Superior temporal gyrus (tissue), 1 donor: ENCODE data around the gene FREY1.

Experiments used
- DNase-seq: peaks from one replicate; pipeline ENCODE4 v3.0.0-alpha.2; 2016; ENCODE audit errors: extremely low spot score

Gene FREY1

DNA sequence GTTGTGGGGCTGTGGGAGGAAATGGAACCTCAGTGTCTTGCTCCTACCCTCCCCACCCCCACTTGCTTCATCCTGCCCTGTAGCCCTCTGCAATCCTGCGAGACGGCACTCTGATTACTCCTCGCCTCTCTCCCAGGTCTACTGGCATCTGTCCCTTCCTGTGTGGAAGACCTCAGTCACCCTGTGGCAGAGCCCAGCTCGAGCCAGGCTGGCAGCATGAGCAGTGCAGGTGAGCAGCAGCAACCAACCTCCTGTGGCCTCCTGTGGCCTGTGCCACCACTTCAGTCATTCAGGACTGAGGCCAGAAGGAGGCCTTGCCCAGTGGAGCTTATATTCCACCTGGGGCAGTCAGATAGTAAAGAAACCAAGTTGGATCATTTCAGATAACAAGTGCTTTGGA is 36.4 kb downstream of the FREY1 start:
- DNase-seq, result no peak

DNA sequence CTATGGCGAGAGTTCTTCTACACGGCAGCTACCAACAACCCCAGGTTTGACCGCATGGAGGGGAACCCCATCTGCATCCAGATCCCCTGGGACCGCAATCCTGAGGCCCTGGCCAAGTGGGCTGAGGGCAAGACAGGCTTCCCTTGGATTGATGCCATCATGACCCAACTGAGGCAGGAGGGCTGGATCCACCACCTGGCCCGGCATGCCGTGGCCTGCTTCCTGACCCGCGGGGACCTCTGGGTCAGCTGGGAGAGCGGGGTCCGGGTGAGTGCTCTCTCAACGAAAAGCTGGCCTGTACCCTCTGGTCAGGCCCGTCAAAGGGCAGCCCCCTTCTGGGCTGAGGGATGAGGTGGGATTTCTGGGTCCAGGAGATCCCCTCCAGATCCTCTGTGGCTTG is 37.5 kb downstream of the FREY1 start:
- DNase-seq, result no peak

DNA sequence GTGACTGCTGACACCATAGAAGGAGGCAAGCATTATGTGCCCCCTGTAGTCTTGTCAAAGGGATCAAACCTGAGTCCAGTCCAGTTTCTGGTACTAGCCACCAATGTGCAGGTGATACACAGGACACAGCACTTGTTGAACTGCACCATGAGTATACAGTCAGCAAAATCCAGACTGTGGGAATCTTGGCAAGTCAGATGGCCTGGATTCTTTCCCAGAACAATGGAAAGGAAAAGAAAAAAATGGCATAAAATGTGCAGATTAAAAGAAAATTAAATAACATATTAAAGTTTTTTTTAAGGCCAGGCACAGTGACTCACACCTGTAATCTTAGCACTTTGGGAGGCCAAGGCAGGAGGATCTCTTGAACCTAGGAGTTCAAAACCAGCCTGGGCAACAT is 43.0 kb downstream of the FREY1 start:
- no peak for DNase-seq

DNA sequence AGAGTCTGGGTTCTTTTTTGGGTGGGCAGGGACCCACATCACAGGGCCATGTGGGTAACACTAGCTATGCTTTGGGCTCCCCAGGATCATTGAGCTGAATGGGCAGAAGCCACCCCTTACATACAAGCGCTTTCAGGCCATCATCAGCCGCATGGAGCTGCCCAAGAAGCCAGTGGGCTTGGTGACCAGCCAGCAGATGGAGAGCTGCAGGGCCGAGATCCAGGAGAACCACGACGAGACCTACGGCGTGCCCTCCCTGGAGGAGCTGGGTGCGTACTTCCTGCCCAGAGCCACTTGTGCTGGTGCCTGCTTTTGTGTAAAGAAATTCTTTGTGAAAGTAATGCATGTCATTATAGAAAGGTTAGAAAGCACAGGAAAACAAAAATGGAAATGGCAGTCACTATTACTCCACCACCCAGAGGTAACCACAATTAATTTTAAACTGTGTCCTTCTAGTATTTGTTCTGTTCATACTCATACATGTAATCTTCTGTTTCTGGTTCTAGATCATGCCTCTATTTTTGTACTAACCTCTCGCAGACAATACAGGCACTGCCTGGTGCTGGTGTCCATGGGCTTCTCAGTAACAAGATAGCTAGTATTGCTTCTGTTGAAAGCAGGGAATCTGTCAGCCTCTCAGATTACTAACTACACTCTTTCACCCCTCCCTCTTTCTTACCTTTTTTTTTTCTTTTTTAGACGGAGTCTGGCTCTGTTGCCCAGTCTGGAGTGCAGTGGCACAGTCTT is 46.1 kb downstream of the FREY1 start:
- DNase-seq, result no peak

DNA sequence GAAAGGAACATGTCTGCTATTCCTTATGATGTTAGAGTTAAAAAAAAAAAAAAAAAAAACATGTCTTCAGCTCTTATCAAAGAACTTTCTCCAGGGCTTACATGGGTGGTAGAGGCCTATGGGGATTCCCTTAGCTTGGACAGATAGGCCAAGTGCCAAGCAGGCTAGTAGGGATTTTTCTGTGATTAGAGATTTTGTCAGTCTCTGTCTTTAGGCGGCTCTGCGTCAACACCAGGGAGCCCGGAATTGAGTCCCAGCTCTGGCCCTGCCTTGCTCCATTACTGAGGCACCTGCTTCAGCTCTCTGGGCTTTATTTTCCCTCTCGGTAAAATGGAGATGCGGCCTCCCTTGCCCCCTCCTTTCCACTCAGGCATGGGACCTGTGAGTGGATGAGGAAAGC is 46.7 kb downstream of the FREY1 start:
- DNase-seq, result no peak

DNA sequence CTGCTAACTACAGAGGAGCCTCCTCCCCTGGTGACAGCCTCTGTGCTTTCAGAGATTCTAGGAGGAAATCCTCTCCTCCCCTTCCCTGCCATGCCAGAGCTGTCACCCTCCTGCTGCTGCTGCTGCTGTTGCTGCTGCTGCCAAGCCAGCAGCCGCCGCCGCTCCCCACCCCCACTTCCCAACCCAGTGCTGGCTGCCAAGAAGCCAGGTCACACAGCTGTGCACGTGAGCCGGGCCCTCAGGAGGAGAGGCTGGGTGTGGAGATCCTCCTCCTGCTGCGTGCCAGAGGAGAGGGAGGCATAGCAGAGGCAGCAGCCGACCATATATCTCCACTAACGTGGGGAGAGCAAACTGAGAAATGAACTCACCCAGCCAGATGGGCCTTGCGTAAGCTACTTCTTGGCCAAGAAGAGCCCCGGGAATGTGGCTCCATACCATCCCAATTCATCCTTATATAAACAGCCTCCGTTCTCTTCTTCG is 47.4 kb downstream of the FREY1 start:
- DNase-seq, result peak; percentile 87

DNA sequence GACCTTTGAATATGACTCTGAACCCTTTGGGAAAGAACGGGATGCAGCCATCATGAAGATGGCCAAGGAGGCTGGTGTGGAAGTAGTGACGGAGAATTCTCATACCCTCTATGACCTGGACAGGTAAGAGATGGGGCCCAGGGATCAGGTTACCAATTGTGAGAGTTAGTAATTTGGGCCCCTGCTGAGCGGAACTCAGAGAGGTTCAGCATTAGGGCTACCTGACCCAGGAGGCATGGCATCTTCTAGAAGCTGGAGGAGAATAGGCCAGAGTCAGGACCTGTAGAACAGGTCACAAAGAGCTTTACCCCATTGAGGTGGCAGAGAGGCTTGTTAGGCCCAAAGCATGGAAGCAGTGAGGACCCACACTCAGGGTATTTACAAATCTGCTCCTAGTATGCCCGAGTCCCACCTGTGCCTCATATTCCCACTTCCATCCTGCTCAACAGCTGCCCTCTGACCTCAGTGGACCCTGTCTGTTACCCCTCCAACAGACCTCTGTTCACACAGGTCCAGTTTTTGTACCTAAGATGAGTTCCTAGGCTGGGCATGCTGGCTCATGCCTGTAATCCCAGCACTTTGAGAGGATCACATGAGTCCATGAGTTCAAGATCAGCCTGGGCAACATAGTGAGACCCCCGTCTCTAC is 48.2 kb downstream of the FREY1 start:
- no peak for DNase-seq

DNA sequence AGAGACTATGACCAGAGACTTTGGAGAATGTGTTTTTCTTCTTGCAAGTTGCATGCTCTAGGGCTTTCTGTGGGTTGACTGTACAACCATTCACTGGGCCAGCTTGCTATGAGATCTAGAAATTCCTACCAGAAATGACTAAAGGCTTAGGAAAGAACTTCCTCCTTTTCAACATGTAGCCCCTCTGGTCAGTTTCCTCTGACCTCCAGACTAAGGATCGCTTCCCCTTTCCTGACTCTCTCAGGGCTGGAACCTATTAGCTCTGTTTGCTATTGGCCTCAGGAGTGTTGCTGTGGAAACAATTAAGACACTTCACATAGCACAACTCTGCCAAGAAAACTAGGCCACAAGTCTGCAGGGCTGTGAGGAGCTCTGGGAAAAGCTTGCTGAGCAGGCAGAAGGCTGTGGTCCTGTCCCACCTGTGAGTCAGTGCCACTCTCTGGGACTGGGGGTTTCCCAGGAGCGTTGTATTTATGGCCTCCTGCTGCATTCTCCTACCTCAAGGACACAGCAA is 49.1 kb downstream of the FREY1 start:
- peak; percentile 53 for DNase-seq
